DMS114 treated with DMSO at 0.1 percent for 48 hours (cell line): ENCODE data around the gene CYP20A1.
"Not testable (repeated sequence)": the region's sequence is repeated elsewhere in the genome, so short reads cannot be mapped to it uniquely, and the experiment has no call there.

Experiments
- DNase-seq: peaks from one replicate; lab custom pipeline; 2025; ENCODE audit not compliant: unreplicated experiment; lab: John Stamatoyannopoulos, UW

Gene CYP20A1

DNA sequence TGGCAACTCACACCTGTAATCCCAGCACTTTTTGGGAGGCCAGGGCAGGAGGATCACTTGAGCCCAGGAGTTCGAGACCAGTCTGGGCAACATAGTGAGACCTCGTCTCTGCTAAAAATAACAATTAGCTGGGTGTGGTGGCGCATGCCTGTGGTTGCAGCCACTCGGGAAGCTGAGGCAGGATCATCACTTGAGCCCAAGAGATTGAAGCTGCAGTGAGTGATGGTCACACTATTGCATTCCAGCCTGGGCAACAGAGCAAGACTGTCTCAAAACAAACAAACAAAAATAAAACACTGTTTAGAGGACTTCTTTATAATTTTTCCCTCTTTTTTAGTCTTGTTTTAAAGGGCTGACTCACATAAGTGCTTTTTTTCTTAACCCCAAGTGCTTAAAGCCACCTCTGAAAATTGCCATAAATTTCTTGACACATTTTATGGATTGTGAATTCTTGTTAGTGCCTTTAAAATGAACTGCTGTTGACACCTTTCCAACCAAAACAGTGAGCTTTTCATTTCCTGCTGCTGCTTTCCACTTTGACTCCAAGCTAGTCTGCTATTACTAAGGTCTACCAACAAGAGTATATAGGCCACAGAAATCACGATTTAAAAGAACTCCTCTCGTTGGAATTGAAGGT, 41.7 kb downstream of the CYP20A1 start:
- no peak for DNase-seq

DNA sequence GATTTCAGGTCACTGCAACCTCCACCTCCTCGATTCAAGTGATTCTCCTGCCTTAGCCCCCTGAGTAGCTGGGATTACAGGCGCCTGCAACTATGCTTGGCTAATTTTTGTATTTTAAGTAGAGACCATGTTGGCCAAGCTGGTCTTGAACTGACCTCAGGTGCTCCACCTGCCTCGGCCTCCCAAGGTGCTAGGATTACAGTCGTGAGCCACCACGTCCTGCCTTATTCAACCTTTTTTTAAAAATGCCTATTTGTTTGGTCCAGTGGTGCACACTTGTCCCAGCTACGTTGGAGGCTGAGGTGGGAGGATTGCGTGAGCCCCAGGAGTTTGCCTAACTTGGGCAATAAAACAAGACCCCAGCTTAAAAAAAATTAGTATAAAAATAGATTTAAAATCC, 43.3 kb downstream of the CYP20A1 start:
- no peak for DNase-seq

DNA sequence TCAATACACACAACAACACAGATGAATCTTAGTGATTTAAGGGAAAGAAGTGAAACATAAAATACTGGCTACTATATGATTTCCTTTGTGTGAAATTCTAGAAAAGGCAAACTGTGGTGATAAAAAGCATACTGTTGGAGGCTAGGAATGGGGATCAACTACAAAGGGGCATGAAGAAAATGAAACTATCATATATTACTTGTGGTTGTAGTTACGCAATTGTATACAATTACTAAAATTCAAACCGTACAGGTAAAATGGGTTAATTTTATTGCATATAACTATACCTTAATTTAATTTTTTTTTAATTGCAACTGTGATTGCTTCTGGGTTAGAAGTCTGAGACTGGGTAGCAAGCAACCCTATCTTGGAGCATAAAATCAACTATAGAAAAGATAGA, 47.7 kb downstream of the CYP20A1 start:
- no peak for DNase-seq

DNA sequence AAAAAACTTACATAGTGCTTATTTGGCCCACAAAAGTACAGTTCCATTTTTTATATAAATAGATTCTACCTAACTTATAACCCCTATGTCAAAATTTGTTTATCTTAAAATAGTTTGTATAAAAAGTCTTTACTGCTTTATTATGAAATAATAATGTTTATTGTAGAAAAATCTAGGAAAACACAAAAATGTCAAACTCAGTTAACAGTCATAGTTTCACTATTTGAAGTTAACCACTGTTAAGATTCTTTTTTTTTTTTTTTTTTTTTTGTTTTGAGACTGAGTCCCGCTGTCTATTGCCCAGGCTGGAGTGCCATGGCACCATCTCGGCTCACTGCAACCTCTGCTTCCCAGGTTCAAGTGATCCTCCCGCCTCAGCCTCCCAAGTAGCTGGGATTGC, 62.8 kb downstream of the CYP20A1 start:
- DNase-seq = no peak

DNA sequence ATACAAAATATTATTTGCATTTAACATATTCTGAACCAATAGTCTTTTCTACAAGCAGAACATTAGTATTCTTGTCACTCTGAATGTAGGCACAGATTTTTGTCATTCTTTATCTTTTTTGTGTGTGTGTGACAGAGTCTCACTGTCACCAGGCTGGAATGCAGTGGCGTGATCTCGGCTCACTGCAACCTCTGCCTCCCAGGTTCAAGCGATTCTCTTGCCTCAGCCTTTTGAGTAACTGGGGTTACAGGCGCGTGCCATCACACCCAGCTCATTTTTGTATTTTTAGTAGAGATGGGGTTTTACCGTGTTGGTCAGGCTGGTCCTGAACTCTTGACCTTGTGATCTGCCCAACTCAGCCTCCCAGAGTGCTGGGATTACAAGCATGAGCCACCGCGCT, 63.8 kb downstream of the CYP20A1 start:
- DNase-seq = not testable (repeated sequence)

DNA sequence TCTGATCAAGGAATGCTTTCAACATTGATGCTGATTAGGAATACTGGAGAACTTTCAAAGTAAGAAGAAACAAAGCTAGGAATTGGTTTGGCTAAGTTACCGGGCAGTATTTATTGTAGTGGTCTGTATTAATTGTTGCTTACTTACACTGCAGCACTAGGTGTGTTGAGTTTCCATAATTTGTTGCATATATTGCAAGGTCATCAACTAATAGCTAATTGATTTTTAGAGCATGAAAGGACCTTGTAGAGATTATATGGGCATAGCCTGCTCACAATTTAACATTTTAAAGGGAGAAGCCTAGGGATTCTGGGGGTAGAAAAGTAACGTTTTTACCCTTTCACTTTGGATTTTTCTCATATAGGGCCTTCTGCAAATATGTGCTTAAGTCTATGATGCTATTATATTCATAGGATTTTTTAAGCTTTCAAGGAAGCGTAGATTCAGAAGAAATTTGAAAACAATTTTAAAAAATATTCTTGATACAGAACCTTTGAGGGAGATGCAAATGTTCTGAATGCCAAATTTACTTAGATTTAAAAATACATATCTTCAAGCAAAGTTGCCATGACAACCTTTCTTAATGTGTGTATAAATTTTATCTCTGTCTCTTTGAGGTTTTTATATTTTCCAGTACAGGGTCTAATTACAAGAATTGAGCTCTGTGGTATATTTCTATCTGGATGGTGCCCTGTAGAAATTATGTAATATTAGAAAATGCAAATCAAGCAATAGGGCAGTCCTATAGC, 72.0 kb downstream of the CYP20A1 start:
- DNase-seq = no peak

DNA sequence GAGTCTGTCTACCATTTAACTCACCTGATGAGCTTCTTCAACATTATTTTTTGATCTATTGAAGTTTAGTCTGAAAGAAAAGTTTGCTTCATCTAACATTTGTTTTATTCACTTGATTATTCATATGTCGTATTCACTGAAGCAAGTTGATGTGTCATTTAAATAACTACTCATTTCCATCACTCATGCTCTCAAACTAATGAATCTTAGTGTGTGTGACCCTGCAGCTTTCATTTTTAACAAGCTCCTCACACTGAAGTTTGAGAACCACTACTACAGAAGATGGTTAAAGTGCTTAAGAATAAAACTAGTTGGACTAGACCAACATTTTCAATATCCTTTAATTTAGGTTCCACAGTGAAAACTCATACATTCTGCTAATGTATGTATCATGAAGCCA, 87.5 kb downstream of the CYP20A1 start:
- no peak for DNase-seq

DNA sequence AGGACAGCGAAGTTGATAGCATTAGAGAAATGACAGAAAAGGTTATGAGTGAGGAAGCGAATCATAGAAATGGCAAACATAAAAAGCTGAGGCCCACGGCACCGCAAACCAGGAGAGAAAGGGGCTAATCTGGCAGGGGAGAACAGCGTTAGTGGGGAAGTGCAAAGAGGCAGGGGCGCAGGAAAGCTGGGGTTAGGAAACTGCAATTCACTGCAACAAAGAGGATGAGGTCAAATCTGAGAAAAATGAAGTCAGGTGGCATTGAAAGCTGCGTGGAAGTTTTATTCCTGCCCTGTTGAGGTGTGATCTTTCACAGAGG, 88.7 kb downstream of the CYP20A1 start:
- peak; percentile 31 for DNase-seq

DNA sequence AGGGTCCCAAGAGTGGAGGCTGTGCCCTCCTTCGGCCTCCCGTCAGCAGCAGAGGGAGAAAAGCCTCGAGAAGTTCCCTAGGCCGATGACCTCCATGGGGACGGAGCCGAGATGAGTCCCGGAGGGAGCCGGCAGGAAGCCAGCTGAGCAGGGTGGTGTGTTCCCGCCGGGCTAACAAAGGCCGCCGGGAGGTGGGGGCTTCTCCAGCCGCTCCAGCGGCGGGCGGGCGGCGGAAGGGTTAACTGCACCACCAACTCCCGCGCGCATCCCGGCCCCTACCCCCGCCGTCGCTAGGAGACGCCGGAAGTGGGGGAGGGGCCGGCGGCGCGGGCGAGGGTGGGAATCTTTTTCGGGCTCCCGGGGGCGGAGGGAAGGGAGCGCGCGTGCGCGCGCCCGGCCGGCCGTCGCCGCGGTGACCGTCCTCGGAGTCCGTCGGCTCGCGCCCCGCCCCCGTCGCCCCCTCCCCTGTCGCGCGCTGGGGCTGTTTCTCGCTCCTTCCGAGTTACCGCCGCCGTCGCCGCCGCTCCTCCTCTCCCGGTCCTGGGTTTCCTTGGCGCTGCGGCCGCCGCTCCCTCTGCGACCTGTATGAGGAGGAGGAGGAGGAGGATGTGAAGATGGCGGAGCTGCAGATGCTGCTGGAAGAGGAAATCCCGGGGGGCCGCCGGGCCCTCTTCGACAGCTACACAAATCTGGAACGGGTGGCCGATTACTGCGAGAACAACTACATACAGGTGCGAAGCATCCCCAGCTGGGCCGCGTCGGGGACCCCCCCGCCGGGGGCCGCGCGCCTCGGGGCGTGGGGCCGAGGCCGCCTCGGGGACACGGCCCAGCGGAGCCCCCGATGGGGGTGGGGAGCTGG, 89.3 kb downstream of the CYP20A1 start, which contains the start of gene ABI2:
ABI2 (plus strand) TSS at position 494 of the 859 bp plus-strand sequence; CDS start at position 615, 121 bp downstream.
- DNase-seq = peak; percentile 80

DNA sequence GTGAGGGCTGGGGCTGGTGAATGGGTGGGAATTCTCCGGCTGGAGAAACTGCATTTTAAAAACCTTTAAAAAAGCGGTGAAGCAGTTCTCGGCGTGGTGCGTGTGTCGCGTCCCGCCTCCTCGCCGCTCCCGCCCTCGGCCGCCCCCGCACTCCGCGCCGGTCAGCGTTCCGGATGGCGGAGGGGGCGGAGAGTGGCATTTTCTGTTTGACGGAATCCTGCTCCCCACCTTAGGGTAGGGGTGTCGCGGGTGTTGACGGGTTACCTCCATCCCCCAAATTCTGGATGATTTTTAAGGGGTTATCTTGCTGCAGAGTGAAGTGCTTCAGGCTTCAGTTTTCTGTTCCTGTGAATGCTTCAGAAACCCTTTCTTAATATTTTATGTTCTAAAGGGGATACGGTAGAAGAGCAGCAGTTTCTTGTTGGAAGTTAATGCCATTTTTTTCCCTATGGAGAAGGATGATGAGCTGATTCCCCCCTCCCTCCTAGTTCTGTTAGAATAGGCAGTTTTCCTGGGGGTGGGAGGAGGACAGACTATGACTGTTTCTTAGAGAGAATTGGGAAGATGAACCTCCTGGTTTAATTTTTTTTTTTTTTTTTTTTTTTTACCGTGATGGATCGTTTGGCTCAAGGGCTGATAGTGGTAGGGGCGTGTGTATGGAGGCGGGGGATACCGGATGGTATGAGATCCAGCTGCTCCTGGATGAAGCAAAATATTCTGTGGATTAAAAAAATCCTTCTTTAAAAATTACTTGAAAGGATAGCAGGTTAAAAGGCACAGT, 90.1 kb downstream of the CYP20A1 start:
- DNase-seq = peak; percentile 29

DNA sequence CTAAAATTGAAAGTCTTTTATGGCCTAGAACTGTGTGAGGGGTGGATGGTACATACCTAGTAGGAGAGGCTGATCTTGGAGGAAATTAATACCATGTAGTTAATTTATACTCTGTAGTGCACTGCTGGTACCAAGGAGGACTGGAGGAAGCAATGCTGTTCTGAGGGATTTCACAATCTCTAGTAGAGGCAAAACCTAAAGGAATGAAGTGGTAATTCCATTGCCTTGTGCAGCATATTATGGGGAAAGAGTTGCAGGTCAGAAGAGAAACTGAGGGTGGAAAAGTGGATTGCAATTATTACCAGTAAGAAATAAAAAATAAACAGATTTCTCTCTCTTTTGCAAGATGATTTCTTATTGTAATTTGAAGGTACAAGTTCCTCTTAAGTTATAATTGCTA, 91.6 kb downstream of the CYP20A1 start:
- DNase-seq = no peak

DNA sequence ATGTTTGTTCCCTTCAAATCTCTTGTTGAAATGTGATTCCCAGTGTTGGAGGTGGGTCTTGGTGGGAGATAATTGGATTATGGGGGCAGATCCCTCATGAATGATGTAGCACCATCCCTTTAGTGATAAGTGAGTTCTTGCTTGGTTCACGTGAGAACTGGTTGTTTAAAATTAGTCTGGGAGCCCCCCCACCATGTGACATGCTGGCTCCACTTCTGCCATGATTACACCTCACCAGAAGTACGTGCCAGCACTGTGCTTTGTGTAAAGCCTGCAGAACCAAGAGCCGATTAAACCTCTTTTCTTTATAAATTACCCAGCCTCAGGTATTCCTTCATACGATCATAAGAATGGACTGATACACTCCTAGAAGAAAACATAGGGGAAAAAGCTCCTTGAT, 99.5 kb downstream of the CYP20A1 start:
- no peak for DNase-seq

DNA sequence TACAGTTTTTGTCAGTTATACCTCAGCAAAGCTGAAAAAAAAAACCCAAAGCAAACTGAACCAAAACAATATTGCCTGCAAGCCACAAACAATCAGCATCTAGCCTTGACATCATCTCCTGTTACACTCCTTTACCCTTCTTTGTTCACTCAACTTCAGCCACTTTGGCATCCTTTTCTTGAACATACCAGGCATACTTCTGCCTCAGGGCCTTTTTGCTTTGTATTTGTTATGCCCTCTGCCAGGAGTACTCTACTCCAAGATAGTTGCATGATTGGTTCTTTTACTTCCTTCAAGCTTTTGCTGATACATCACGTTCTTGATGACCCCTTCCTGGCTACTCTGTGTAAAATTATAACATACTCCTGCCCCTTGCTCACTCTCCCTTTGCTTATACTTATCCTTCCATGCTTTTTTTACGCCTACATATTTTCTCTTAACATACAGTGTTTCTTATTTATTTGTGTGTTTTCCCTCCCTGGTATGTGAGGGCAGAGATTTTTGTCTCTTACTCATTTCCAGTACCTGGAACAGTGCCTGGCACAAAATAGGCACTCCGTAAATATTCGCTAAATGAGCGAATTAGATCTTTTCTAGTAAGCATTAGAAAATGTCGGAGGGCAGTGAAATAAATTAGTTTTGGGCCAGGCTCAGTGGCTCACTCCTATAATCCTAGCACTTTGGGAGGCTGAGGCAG, 102.1 kb downstream of the CYP20A1 start:
- no peak for DNase-seq

DNA sequence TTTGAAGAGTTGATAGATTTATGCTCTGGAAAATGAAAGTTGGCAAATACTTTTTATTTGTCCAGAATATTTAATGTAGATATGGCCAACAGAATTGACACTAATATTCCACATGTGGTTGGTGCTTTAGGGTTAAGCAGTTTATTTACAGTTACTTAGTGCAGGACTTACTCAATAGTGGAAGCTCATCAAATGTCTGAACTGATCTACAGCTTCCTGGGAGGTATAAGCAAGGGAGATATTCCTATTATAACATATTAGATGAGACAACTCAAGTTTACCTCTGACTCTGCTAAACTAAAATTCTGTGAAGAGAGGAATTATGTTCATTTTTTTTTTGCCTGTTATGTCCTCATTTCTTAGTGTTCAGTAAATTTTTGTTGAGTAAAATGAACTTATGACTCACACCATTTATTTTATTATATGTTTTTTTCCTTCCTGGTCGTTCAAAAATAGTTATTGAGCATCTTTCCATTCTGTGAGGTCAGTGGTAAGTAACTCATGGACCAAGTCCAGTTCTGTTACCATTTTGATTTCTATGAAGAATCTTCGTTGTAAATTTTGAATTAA, 103.0 kb downstream of the CYP20A1 start:
- no peak for DNase-seq

DNA sequence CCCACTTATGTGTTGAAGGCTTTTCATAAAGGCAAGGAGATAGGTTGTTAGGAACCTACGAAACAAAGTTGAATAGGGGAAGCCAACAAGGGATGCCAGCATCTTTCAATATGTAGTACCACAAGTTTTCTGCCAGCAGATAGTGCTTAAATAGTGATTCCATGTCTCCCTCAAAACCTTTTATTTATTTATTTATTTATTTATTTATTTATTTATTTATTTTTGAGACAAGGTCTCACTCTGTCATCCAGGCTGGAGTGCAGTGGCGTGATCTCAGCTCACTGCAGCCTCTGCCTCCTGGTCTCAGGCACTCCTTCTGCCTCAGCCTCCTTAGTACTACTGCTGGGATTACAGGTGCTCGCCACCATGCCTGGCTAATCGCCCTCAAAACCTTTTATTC, 103.6 kb downstream of the CYP20A1 start:
- not testable (repeated sequence) for DNase-seq

DNA sequence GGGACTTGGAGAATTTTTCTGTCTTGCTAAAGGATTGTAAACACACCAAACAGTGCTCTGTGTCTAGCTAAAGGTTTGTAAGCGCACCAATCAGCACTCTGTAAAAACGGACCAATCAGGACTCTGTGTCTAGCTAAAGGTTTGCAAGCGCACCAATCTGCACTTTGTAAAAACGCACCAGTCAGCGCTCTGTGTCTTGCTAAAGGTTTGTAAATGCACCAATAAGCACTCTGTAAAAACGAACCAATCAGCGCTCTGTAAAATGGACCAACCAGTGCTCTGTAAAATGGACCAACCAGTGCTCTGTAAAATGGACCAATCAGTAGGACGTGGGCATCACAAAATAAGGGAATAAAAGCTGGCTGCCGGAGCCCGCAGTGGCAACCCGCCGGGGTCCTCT, 105.8 kb downstream of the CYP20A1 start:
- DNase-seq = no peak

DNA sequence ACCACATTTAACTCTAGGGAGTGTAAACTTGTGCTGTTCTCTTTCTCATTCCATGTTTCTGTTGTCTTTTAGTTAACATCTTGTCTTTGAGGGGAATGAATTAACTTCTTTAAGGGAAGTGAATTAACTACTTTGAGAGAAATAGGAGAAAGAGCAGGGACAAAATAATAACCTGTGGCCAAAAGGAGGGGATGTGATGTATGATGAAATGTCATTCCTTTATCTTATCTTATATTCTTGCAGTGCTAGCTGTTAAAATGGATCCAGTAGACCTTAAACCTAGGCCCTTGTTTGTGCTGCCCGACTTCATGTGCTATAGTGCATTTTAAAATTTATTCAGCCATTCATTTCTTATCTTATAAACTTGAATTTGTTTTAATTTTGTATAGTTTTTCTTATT, 107.8 kb downstream of the CYP20A1 start:
- DNase-seq = no peak

DNA sequence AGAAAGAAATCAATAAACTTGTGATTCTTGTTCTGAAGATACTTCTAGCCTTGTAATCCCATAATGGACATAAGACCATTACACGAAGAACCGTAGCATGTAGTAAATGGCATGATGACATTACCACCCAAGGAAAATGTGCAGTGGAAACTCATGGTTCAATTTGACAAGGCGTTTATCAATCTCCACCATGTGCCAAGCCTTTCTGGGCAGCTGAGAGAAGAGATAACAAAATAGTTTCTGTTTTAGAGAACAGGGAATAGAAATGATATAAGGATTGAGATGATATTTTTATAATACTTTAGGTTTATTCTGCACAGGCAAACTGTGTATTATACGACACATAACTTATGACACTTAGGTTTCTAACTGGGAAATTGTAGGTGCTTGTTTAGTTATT, 108.6 kb downstream of the CYP20A1 start:
- no peak for DNase-seq

DNA sequence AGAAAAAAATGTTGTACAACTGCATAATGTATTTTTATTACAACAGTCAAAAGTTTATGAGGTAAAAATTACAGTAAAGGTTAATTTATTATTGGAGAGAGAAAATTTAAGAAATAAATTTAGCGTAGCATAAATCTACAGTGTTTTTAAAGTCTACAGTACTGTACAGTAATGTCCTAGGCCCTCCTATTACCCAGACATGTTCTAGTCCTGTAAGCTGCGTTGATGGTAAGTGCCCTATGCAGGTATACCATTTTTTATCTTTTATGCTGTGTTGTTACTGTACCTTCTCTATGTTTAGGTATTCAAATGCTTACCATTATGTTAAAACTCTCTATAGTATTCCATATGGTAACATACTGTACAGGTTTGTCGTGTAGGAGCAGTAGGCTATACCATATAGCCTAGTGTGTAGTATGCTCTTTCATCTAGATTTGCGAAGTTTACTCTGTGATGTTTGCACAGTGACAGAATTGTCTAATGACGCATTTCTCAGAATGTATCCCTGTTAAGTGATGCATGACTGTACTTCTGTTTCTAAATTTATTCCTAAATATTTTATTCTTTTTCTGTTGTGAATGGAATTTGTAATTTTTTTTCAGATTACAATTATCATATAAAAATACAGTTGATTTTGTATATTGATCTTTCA, 113.9 kb downstream of the CYP20A1 start:
- no peak for DNase-seq

DNA sequence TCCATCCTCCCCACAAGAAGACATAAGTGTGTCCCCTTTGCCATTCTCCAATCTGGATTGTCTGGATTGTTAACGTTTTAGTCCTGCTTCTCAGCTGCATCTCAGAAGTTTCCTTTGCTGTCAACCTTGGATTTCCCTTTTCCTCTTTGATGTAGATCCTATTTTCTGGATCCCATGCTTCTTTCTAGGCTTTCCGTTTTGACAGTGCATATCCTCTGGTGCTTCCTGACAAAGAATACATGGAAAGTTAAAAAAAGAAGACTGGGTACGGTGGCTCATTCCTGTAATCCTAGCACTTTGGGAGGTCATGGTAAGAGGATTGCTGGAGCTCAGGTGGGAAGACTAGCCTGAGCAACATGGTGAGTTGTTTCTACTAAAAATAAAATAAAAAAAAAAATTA, 116.1 kb downstream of the CYP20A1 start:
- DNase-seq = no peak
